HG02759 (cell line): ENCODE results near the gene CTRL.
"Not testable (repeated sequence)": the region's sequence is repeated elsewhere in the genome, so short reads cannot be mapped to it uniquely, and the experiment has no call there.

Experiments used
- ATAC-seq: cut with Tn5 transposase; IDR thresholded peaks from one replicate; pipeline ENCODE4 v1.9.1; 2021; ENCODE audit warnings: mild to moderate bottlenecking, moderate library complexity; ENCODE audit not compliant: unreplicated experiment

Gene CTRL

GRCh38 chr16:67927131-67927941 is 4.3 kb downstream of the CTRL start:
- no peak for ATAC-seq

DNA sequence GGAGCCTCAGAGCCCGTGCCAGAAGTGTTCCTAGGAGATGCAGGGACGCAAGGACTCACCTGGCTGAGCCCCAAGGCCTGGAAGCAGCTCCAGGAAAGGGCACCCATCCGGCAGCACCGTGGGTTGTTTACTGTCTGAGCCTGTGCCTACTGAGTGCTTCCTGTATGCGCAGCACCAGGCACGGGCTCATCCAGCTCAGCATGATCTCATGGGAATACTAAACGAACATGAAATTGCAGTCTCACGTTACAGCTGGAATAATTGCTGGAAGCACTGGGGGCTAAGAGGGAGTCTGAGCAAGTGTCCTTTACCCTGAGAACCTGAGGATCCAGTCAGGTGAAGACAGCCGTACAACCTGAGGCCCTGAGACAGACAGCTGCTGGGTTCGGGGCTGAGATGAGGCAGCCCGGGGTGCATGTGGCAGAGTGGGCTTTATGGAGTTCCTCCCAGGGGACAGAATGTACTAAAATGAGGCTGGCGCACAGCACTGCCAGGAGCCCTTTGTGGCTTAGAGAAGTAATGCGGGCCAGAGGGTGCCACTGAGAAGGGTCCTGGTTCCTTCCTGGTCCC is 5.4 kb downstream of the CTRL start:
- ATAC-seq: no peak

- ATAC-seq: no peak
These were observed 7.3 kb downstream of the CTRL start for GRCh38 chr16:67924140-67924906.

- ATAC-seq: no peak
These were observed 8.1 kb downstream of the CTRL start for GRCh38 chr16:67923414-67924116.

GRCh38 chr16:67922740-67923139 is 8.9 kb downstream of the CTRL start:
- no peak for ATAC-seq

GRCh38 chr16:67922221-67922620 is 9.4 kb downstream of the CTRL start:
- ATAC-seq: no peak

- ATAC-seq: no peak
These were observed 11.9 kb downstream of the CTRL start for GRCh38 chr16:67919622-67920221.

GRCh38 chr16:67917852-67918236 is 13.8 kb downstream of the CTRL start:
- ATAC-seq: no peak

DNA sequence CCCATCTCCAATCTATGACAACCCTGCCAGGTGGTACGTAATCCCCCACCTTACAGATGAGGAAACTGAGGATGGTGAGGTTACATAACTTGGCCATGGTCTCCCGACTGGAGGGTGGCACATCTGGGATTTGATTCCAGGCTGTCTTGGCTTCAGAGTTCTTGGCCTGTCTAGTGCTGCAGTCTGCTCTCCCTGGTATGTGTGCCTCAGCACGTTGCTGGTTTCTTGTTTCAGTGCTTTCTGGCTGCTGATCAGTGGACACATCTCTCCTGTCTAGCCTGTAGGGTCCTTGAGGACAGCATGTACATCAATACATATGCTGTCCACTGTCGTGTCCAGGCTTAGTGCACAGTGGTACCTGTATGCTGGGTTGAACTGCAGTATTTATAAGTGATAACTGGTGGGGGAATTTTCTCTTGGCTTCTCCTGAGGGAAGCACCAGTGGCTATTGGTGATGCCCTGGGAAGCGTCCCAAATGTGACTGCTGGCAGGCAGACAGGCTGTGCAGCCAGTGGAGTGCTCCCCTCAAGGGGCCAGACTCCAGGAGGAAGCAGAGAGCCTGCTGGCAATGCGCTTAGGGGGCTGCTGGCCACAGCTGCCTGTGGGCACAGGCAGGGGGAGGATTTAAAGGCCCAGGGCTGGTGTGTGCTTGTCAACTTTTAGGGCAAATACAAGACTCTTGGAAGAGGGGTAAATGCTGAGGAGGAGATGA is 14.4 kb downstream of the CTRL start:
- no peak for ATAC-seq

DNA sequence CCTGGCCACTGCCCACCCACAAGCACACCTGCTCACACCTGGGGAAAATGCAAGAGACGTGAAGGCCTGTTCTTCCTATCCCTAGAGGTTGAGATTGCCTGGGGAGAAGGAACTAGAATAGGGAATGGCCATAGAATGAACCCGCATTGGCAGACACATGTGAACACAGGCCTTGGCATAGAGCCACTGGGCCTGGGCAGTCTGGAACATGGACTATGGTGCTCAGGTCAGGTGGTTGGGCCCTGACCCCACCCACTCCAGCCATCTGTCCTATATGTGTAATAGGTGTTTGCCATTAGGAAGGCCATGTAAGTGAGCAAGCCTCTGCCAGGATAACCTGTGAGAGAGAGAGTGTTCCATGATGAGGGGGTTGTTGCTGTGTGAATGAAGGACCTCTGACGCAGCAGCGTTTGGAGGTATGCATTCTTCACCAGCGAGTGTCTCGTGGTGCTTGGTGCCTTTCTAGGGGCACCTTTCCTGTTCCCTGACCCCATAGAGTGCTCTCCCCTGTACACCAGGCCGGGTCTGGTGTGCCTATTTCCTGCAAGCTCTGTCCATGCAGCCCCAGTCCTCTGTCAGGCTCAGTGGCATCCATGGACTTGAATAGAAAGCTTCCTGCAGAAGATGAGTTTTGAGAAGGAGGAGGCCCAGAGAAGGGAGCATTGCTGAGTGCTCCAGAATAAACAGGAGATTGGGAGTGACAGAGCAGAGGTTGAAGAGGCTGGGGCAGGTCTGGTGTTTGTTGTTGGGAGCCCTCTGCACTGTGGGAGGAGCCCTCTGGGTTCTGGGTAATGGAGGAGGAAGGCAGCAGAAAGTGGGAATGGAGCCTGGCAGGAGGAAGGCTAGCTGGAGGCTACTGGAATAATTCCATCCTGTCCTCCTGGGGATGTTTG is 15.6 kb downstream of the CTRL start:
- ATAC-seq: no peak

DNA sequence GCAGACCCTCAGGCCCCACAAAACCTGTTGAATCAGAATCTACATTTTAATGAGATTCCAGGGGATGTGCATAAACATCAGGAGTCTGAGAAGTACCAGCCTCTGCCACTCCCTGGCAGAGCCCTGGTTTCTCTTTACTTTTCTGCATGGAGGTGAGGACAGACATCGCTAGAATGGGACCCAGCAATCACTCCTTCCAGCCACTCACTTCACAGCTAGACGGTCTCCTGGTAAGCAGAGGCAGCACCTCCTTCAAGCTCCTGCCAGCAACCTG is 16.2 kb downstream of the CTRL start:
- ATAC-seq: not testable (repeated sequence)

DNA sequence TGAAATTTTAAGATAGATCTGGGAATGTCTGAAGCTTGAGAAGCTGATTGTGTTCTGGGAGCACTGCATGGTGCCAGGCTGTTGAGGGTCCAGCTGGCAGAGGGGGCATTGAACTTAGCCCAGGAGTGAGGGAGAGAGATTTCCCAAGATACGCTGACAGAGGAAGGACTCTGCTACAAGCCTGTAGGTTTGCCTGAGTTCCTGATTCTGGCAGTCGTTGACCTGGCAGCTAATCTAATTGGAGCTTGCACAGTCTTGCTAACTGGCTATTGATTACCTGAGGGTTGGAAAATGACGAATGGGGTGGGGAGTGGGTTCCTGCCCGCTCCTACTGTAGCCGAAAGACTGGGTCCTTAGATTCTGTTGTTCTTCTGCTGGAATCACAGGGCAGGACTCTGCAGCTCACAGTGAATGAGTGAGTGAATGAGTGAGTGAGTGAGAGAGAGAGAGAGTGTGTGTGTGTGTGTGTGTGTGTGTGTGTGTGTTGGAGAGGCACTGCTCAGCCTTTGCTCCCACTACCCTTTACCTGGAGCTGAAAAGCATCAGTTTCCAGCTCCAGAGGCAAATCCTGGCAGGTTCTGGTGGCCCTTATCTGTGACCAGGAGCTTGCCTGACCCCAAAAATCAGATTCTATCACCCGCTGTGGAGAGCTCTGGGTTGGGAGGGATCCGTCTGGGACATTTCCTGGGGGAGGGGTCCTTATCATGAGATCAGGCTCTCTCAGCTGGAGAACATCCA is 16.7 kb downstream of the CTRL start:
- ATAC-seq: no peak

- no peak for ATAC-seq
These were observed 21.5 kb downstream of the CTRL start for GRCh38 chr16:67910158-67910557.

DNA sequence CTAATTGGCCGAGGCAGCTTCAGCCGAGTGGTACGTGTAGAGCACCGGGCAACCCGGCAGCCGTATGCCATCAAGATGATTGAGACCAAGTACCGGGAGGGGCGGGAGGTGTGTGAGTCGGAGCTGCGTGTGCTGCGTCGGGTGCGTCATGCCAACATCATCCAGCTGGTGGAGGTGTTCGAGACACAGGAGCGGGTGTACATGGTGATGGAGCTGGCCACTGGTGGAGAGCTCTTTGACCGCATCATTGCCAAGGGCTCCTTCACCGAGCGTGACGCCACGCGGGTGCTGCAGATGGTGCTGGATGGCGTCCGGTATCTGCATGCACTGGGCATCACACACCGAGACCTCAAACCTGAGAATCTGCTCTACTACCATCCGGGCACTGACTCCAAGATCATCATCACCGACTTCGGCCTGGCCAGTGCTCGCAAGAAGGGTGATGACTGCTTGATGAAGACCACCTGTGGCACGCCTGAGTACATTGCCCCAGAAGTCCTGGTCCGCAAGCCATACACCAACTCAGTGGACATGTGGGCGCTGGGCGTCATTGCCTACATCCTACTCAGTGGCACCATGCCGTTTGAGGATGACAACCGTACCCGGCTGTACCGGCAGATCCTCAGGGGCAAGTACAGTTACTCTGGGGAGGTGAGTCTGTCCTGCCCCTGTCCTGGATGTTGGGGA is 22.5 kb downstream of the CTRL start:
- ATAC-seq: no peak

GRCh38 chr16:67907397-67908180 is 24.1 kb downstream of the CTRL start:
- no peak for ATAC-seq

GRCh38 chr16:67902831-67903230 is 28.8 kb downstream of the CTRL start:
- no peak for ATAC-seq

DNA sequence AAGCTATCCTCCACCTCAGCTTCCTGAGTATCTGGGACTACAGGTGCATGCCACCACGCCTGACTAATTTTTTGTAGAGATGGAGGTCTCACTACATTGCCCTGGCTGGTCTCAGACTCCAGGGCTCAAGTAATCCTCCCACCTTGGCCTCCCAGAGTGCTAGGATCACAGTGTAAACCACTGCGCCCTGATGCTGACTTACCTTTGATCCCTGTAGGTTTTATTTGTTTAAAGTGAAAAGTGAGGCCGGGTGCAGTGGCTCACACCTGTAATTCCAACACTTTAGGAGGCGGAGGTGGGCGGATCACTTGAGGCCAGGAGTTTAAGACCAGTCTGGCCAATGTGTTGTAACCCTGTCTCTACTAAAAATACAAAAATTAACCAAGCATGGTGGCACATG is 29.9 kb downstream of the CTRL start:
- no peak for ATAC-seq

DNA sequence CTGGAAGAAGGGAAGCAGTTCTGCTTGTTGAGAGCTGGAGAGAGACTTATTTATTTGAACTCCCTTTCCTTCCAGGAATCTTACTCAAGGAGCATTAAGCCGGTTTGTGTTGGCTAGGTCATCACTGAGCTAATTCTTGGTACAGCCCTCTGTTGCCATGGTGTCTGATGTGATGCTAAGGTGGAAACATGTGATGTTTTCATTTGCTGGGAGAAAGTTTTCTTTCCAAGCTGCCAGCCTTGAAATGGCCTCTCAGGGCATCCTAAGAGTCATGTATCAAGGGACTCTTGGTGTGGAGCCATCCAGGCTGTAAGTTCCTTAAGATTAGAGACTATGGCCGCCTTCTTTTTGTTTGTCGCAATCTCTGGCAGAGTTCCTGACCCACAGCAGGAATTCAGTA is 34.4 kb downstream of the CTRL start:
- ATAC-seq: no peak
